ENCODE measurements around the gene CATSPERZ. TPM values are rescaled to one million over a fixed set of nuclear protein-coding genes. Genes with fewer than 3 reads are reported as not detected.

Gene CATSPERZ
- total RNA-seq, 2 experiments from 2014 or later = not detected

DNA sequence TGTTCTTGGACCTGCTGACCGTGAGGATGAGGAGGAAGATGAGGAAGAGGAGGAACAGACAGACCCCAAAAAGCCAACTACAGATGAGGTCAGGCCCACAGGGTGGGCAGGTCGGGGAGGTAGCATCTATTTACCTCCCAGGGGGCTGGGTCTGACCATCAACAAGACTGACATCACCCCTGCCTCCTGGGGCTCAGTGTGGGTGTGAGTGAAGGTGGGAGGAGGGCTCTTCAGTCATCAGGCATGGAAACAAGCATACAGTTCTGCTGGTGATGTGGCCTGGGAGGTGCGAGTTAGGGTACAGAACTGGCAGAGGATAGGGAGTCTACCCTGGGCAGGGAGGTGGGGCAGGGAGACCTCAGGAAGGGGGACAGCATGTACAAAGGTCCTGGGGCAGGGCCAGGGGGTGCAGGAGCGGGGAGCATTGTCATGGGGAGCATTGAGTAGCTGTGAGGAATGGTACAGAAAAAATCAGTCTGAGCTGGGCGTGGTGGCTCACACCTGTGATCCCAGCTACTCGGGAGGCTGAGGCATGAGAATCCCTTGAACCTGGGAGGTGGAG, 39.9 kb upstream of the CATSPERZ start:
- H3K4me1 Mint-ChIP-seq = peaks cover 9% of the 10 kb centered on the region
- no peak overlapping the region for H3K27ac Mint-ChIP-seq
- H3K36me3 Mint-ChIP-seq = peaks cover 9% of the 10 kb centered on the region
- H3K4me3 Mint-ChIP-seq = no peak overlapping the region
- H3K27me3 Mint-ChIP-seq = no peaks in the 10 kb centered on the region
- no peak for DNase-seq
- H3K9me3 Mint-ChIP-seq = no peaks in the 10 kb centered on the region

DNA sequence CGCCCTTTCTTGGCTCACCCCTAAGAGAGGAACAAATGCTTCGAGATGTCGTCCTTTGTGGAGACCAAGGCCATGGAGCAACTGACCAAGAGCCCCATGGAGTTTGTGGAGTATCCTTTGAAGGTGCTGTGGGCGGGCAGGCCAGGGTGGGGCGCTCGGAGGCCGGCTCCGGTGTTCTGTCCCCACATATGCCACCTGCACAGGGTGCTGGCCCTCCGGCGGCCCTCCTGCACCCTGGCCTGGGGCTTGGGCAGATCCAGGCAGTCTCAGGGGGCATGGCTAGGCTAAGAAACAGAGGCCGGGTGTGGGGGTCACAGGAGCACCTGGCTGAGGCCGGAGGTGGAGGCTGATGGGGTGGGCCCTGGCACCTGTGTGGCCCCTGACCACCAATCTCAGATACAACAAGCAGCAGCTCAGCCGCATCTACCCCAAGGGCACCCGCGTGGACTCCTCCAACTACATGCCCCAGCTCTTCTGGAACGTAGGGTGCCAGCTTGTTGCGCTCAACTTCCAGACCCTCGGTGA, 38.5 kb upstream of the CATSPERZ start:
- no peak for DNase-seq
- Mint-ChIP-seq H3K4me1 (peaks cover 9% of the 10 kb centered on the region), H3K27ac (peak overlapping the region; percentile 34), H3K36me3 (peaks cover 11% of the 10 kb centered on the region), H3K27me3 (no peaks in the 10 kb centered on the region), H3K4me3 (no peak overlapping the region), H3K9me3 (no peaks in the 10 kb centered on the region)

DNA sequence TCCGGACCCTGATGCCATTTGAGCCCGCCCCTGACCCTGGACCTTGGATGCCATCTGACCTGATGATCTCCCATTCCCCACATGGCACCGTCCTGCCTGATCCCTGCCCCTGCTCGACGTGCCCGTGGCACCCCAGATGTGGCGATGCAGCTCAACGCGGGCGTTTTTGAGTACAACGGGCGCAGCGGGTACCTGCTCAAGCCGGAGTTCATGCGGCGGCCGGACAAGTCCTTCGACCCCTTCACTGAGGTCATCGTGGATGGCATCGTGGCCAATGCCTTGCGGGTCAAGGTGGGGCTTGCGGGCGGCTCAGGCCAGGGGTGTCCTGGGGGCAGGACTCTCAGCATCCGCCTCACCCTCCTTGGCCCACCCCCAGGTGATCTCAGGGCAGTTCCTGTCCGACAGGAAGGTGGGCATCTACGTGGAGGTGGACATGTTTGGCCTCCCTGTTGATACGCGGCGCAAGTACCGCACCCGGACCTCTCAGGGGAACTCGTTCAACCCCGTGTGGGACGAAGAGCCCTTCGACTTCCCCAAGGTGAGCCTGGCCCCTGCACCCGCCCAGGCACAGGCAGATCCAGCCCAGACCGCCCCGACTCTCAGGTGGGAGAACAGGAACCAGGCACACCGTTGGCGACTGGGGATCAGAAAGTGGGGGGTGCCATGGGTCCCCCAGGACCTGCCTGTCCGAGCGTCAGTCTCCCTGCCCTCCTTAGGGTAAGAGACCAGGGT, 37.7 kb upstream of the CATSPERZ start:
- no peaks in the 10 kb centered on the region for H3K9me3 Mint-ChIP-seq
- peak overlapping the region; percentile 34 for H3K27ac Mint-ChIP-seq
- no peak for DNase-seq
- H3K4me3 Mint-ChIP-seq = no peak overlapping the region
- peaks cover 9% of the 10 kb centered on the region for H3K4me1 Mint-ChIP-seq
- peaks cover 11% of the 10 kb centered on the region for H3K36me3 Mint-ChIP-seq
- H3K27me3 Mint-ChIP-seq = no peaks in the 10 kb centered on the region

DNA sequence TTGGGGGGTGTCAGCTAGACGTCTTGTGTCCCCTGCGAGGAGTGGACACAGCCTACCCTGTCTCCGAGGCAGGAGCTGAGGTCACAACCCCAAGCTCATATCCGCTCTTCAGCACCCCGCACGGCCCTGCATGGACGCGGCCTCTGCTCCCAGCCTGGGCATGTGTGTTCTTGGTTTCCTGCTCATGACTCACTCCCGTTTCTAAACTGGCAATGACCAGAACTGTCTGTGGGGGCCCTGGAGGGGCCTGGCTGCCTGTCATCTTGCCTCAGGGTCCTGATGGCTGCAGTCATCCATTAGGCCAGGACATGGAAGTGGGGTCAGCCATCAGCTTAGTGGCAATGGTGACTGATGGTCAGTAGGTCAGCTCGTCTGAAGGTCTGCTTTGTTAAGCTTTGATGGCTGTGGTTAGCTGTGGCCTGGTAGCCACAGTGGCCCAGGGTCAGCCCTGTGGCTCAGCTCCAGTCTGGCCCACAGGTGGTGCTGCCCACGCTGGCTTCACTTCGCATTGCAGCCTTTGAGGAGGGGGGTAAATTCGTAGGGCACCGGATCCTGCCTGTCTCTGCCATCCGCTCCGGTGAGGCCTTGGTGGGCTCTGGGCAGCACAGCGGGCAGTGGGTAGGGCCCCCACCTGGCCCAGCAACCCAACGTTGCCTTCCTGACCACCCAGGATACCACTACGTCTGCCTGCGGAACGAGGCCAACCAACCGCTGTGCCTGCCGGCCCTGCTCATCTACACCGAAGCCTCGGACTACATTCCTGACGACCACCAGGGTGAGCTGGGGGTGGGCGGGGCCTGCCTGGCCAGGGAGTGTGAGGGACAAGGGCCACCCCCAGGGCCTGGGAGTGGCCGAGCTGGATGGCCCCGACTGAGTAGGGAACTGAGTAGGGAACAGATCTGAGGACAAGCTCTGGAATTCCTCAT, 36.9 kb upstream of the CATSPERZ start:
- no peak overlapping the region for H3K27ac Mint-ChIP-seq
- no peak overlapping the region for H3K4me3 Mint-ChIP-seq

DNA sequence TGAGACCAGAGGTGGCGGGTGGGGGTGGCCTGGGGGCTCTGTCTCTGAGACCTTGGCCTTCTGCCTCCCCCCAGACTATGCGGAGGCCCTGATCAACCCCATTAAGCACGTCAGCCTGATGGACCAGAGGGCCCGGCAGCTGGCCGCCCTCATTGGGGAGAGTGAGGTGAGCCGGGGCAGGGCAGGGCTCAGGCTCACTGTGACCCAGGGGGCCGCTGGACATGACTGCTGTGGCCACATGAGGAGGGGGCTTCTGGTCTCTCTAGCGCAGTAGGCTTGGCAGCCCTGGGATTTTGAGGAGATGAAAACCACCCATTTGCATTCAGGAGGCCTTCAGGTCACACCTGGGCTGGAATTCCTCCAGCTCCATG, 36.2 kb upstream of the CATSPERZ start:
- peaks cover 12% of the 10 kb centered on the region for H3K36me3 Mint-ChIP-seq
- no peaks in the 10 kb centered on the region for H3K27me3 Mint-ChIP-seq
- peaks cover 16% of the 10 kb centered on the region for H3K4me1 Mint-ChIP-seq
- no peak overlapping the region for H3K4me3 Mint-ChIP-seq
- DNase-seq = no peak
- no peaks in the 10 kb centered on the region for H3K9me3 Mint-ChIP-seq
- H3K27ac Mint-ChIP-seq = no peak overlapping the region

More for the DNA sequence above, 36.9 kb upstream of the CATSPERZ start:
- peaks cover 13% of the 10 kb centered on the region for H3K4me1 Mint-ChIP-seq
- H3K9me3 Mint-ChIP-seq = no peaks in the 10 kb centered on the region
- peaks cover 9% of the 10 kb centered on the region for H3K36me3 Mint-ChIP-seq
- no peaks in the 10 kb centered on the region for H3K27me3 Mint-ChIP-seq
- DNase-seq = no peak

DNA sequence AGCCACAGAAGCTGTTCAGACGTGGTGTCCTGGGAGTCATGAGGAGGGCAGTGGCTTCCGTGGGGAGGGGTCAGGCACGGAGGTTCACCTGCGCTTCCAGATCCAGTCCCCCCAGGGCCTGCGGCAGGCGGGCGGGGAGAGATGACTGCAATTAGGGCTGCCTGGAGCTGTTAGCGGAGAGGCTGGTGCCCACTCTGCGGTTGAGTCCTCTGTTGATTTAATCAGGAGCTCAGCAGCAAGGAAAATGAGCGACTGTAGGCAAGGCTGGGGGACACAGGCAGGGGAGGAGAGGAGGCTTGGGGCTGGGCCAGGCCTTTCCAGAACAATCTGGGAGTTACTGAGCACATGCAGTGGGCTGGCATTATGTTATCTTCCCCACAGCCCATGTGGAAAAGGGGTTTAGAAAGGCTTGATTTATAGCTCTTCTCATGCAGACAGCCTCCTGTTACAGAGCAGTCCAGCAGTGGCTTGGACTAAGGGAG, 35.7 kb upstream of the CATSPERZ start:
- no peak overlapping the region for H3K27ac Mint-ChIP-seq
- no peak for DNase-seq
- H3K4me3 Mint-ChIP-seq = no peak overlapping the region
- H3K27me3 Mint-ChIP-seq = no peaks in the 10 kb centered on the region
- no peaks in the 10 kb centered on the region for H3K9me3 Mint-ChIP-seq
- H3K36me3 Mint-ChIP-seq = peaks cover 12% of the 10 kb centered on the region
- H3K4me1 Mint-ChIP-seq = peaks cover 18% of the 10 kb centered on the region

DNA sequence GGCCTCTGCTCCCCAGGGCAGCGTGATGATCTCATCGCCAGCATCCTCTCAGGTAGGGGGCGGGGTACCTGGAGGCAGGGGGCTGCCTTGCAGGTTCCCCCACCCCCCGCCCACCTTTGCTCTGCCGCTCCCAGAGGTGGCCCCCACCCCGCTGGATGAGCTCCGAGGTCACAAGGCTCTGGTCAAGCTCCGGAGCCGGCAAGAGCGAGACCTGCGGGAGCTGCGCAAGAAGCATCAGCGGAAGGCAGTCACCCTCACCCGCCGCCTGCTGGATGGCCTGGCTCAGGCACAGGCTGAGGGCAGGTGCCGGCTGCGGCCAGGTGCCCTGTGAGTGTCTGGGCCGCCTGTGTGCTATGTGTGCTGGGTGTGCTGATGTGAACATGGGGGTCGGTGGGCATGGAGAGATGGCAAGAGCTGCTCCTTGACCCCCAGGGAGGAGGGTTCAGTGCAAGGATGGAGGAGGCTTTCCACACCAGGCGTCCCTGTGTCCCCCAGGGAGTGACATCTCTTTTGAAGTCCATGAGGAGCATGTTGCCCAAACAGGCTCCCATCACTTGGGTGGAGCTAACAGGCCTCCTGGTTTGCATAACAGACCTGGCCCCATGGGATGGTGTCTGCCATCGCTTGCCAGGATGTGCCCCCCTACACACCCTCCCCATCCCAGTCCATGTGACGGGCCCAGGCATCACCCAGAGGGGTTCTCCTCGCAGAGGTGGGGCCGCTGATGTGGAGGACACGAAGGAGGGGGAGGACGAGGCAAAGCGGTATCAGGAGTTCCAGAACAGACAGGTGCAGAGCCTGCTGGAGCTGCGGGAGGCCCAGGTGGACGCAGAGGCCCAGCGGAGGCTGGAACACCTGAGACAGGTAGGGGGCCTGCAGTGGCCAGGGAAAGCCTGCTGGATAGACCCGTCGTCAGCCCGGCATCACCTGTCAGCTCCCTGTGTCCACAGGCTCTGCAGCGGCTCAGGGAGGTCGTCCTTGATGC, 34.7 kb upstream of the CATSPERZ start:
- no peak overlapping the region for H3K4me3 Mint-ChIP-seq
- DNase-seq = no peak
- H3K27ac Mint-ChIP-seq = no peak overlapping the region
- H3K36me3 Mint-ChIP-seq = peaks cover 11% of the 10 kb centered on the region
- H3K27me3 Mint-ChIP-seq = no peaks in the 10 kb centered on the region
- H3K9me3 Mint-ChIP-seq = no peaks in the 10 kb centered on the region
- peaks cover 9% of the 10 kb centered on the region for H3K4me1 Mint-ChIP-seq

DNA sequence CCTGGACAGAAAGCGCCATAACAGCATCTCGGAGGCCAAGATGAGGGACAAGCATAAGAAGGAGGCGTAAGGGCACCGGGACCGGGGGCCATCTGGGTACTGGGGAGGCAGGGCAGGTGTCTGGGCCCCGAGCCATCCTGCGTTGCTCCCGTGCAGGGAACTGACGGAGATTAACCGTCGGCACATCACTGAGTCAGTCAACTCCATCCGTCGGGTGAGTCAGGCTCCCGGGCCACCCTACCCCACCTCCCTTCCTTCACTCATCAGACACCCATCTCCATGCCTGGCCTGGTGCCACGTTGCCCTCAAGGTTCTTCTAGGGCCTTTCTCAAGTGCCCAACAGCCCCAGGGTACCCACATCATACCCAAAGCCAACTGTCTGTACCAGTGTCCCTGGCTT, 33.8 kb upstream of the CATSPERZ start:
- DNase-seq = no peak
- Mint-ChIP-seq H3K27me3 (no peaks in the 10 kb centered on the region), H3K4me3 (no peak overlapping the region), H3K9me3 (no peaks in the 10 kb centered on the region), H3K4me1 (peaks cover 9% of the 10 kb centered on the region), H3K36me3 (peaks cover 11% of the 10 kb centered on the region), H3K27ac (no peak overlapping the region)

DNA sequence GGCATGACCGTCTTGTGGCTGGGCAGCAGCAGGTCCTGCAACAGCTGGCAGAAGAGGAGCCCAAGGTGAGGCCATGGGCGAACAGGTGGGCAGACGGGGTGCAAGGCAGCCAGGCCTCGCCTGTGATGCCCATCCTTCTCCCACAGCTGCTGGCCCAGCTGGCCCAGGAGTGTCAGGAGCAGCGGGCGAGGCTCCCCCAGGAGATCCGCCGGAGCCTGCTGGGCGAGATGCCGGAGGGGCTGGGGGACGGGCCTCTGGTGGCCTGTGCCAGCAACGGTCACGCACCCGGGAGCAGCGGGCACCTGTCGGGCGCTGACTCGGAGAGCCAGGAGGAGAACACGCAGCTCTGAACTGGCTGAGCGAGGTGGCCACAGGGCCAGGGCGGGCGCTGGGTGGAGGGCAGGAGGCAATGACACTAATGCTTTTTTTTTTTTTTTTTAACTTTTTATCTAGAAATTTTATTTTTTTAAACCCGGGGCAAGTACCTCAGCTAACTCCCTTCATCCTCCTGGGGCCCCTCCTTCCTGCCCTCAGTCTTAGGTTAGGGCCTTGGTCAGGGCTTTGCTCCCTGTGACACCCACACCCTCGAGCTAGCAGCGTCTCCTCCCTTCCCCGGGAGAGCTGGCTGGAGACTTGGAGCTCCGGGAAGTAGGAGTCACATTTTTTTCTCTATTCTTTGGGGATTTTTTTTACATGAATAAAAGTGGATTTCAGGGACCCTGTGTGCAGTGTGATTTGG, 32.8 kb upstream of the CATSPERZ start:
- Mint-ChIP-seq H3K4me1 (peaks cover 14% of the 10 kb centered on the region), H3K27ac (no peak overlapping the region), H3K9me3 (no peaks in the 10 kb centered on the region), H3K36me3 (peaks cover 14% of the 10 kb centered on the region), H3K4me3 (peak overlapping the region; percentile 95), H3K27me3 (no peaks in the 10 kb centered on the region)
- DNase-seq = no peak

DNA sequence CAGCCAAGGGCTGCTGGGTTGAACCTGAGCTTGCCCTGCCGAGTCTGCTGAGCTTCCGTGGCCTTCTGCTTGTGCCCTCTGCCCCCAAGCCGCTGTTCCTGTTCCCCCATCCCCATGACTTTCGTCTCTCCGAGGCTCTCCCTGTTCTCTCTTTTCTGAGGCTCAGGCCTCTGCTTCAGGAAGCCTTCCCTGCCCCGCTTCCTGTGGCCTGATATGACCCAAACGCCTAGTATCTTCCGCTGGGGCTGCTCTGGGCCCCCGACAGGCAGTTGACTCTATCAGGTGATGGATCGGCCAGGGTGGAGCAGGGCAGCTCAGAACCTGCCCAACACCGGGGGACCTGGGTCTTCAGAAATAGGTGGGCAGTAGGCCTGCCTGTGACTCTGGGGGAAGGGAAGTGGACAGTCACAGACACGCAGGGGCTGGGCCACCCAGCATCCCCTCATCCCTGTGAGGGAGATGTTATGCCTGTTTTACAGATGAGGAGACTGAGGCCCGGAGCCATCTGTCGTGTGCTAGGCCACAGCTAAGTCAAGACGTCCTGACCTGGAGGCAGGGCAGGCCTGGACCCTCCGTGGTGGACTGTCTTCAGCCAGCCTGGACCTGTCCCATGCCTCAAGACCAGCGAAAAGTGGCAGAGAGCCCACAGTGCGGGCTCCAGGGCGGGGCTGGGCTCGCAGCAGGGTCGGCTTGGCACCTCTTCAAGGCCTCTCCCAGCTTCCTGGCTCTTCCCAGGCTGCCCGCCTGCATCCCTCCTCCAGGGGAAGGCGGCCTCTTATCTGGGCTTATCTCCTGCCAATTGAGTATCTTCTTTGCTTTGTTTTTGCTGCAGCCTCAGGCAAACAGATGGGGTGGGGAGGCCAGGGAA, 31.9 kb upstream of the CATSPERZ start:
- H3K9me3 Mint-ChIP-seq = no peaks in the 10 kb centered on the region
- peak overlapping the region; percentile 95 for H3K4me3 Mint-ChIP-seq
- DNase-seq = no peak
- peak overlapping the region; percentile 91 for H3K27ac Mint-ChIP-seq
- peaks cover 14% of the 10 kb centered on the region for H3K36me3 Mint-ChIP-seq
- H3K27me3 Mint-ChIP-seq = no peaks in the 10 kb centered on the region
- H3K4me1 Mint-ChIP-seq = peaks cover 15% of the 10 kb centered on the region

DNA sequence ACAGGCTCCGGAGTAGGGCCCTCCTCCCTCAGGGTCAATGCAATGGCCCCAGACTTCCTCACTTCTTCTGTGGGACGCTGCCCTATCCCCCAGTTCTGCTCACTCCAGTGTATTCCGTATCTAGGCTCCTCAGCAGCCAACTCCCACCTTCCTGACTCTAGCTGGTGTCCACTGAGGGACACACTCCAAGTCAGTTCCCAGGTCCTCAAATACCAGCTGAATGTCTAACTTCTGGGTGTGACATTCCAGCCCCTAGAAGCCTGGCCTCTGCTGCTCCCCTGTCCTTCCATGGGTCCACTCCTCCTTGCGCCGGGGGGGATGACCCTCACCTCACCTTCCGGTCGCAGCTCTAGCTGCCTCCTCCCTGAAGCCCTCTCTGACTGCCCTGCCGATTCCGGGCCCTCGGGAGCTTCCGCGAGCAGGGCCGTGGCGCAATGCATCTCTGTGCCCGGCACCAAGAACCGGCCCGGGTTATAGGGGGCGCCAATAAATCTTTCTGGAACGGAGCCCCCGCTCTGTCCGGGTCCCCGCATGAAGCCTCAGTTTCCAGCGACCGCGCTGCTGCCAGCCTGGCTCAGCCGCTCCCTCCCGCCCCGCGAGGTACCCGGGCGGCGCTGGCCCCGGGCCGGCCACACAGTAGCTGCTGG, 31.1 kb upstream of the CATSPERZ start:
- no peaks in the 10 kb centered on the region for H3K9me3 Mint-ChIP-seq
- DNase-seq = peak; percentile 73
- peak overlapping the region; percentile 91 for H3K27ac Mint-ChIP-seq
- peak overlapping the region; percentile 95 for H3K4me3 Mint-ChIP-seq
- peaks cover 15% of the 10 kb centered on the region for H3K4me1 Mint-ChIP-seq
- peaks cover 14% of the 10 kb centered on the region for H3K36me3 Mint-ChIP-seq
- H3K27me3 Mint-ChIP-seq = no peaks in the 10 kb centered on the region

DNA sequence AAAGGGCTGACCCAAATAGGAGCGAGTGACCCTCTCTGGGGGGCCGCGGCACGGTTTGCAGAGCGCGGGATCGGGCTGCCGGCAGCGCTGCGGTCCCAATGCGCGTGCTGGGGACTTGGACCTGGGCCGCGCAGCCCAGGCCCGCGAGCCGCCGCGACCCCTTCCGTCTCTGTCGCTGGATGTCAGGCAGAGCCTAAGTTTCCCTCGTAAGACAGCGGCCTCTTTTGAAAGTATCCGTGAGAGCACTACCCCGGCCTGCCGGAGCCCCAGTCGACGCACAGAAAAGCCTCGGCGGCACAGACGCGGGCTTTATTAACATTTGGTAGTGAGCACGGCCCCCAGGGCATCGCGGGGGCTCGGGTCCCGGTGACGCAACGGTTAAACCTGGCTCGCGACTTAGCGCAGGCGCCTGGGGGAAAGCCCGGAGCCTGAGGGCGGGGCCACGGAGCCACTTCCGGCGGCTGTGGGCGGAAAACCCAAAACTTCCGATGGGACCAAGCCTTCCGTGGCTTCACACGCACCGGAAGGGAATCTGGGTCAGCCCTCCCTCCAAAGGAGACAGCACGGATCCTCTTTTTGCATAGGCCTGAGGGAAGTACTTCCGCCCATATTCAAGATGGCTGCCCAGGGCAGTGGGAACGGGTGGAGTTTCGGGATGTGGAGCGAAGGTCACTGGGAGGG, 30.5 kb upstream of the CATSPERZ start:
- H3K4me3 Mint-ChIP-seq = peak overlapping the region; percentile 95
- no peaks in the 10 kb centered on the region for H3K27me3 Mint-ChIP-seq
- DNase-seq = peak; percentile 98
- peaks cover 15% of the 10 kb centered on the region for H3K4me1 Mint-ChIP-seq
- H3K9me3 Mint-ChIP-seq = no peaks in the 10 kb centered on the region
- H3K27ac Mint-ChIP-seq = peak overlapping the region; percentile 91
- H3K36me3 Mint-ChIP-seq = peaks cover 14% of the 10 kb centered on the region

Measured in activated naive CD8-positive, alpha-beta T cell treated with anti-CD3 and anti-CD28 coated beads for 36 hours (primary cell).